ENCODE measurements around the gene PRPF6. TPM values are rescaled to one million over a fixed set of nuclear protein-coding genes. Genes with fewer than 3 reads are reported as not detected.

PRPF6 gene
- total and polyA plus RNA-seq, 2 of the 13 experiments (the other 11 are each of a cell fraction or from before 2014, with no cell fraction given) = 63.7 to 101 TPM

GRCh38 chr20:64042054-64042781 lies 61.3 kb downstream of the PRPF6 start (continued):
- TF ChIP-seq, protein P1, sequence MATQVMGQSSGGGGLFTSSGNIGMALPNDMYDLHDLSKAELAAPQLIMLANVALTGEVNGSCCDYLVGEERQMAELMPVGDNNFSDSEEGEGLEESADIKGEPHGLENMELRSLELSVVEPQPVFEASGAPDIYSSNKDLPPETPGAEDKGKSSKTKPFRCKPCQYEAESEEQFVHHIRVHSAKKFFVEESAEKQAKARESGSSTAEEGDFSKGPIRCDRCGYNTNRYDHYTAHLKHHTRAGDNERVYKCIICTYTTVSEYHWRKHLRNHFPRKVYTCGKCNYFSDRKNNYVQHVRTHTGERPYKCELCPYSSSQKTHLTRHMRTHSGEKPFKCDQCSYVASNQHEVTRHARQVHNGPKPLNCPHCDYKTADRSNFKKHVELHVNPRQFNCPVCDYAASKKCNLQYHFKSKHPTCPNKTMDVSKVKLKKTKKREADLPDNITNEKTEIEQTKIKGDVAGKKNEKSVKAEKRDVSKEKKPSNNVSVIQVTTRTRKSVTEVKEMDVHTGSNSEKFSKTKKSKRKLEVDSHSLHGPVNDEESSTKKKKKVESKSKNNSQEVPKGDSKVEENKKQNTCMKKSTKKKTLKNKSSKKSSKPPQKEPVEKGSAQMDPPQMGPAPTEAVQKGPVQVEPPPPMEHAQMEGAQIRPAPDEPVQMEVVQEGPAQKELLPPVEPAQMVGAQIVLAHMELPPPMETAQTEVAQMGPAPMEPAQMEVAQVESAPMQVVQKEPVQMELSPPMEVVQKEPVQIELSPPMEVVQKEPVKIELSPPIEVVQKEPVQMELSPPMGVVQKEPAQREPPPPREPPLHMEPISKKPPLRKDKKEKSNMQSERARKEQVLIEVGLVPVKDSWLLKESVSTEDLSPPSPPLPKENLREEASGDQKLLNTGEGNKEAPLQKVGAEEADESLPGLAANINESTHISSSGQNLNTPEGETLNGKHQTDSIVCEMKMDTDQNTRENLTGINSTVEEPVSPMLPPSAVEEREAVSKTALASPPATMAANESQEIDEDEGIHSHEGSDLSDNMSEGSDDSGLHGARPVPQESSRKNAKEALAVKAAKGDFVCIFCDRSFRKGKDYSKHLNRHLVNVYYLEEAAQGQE (IDR thresholded peaks at IDR 0.05; ENCODE audit: borderline replicate concordance in 1 of 2, low read depth in 1 of 2, low read length in 2 of 2) = no peak
- TF ChIP-seq, protein P2, sequence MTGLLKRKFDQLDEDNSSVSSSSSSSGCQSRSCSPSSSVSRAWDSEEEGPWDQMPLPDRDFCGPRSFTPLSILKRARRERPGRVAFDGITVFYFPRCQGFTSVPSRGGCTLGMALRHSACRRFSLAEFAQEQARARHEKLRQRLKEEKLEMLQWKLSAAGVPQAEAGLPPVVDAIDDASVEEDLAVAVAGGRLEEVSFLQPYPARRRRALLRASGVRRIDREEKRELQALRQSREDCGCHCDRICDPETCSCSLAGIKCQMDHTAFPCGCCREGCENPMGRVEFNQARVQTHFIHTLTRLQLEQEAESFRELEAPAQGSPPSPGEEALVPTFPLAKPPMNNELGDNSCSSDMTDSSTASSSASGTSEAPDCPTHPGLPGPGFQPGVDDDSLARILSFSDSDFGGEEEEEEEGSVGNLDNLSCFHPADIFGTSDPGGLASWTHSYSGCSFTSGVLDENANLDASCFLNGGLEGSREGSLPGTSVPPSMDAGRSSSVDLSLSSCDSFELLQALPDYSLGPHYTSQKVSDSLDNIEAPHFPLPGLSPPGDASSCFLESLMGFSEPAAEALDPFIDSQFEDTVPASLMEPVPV (CRISPR knock-in tag; IDR thresholded peaks at IDR 0.05) = no peak
- TF ChIP-seq HIVEP1 (CRISPR knock-in tag; IDR thresholded peaks at IDR 0.05) (peak; percentile 53; the same call in 1 of the 2 replicates), CBX2 (IDR thresholded peaks at IDR 0.05; ENCODE audit: low read depth, low read length) (no peak), CBX2 (CRISPR knock-in tag; IDR thresholded peaks at IDR 0.05; ENCODE audit: low read depth) (no peak), ZNF720 (CRISPR knock-in tag; IDR thresholded peaks at IDR 0.05) (peak; percentile 51; the same call in 1 of the 2 replicates), CEBPG (CRISPR knock-in tag; IDR thresholded peaks at IDR 0.05) (no peak), TAF15 (IDR thresholded peaks at IDR 0.05; ENCODE audit: low read depth, low read length, poor library complexity, severe bottlenecking) (peak; percentile 48), HNRNPLL (IDR thresholded peaks at IDR 0.05; ENCODE audit: low read depth, low read length, poor library complexity, severe bottlenecking) (peak; percentile 94), ZMYM3 (CRISPR knock-in tag; IDR thresholded peaks at IDR 0.05) (no peak), KLF16 (CRISPR knock-in tag; IDR thresholded peaks at IDR 0.05) (peak in 1 of 2 experiments; percentile 74; a peak in 1 of 4 replicates), RBM22 (optimal IDR thresholded peaks at IDR 0.05; ENCODE audit: low read length) (peak; percentile 92), ZNF558 (CRISPR knock-in tag; IDR thresholded peaks at IDR 0.05; ENCODE audit: borderline replicate concordance) (peak; percentile 24; the same call in 1 of the 2 replicates), ZNF703 (CRISPR knock-in tag; IDR thresholded peaks at IDR 0.05; ENCODE audit: borderline replicate concordance) (peak; percentile 87), ZFY (CRISPR knock-in tag; IDR thresholded peaks at IDR 0.05) (peak; percentile 71), ZBTB4 (CRISPR knock-in tag; IDR thresholded peaks at IDR 0.05; ENCODE audit: borderline replicate concordance) (0 out of 2 replicates have a peak, but pooled peaks have one; percentile 70)
- TF ChIP-seq, protein P3, sequence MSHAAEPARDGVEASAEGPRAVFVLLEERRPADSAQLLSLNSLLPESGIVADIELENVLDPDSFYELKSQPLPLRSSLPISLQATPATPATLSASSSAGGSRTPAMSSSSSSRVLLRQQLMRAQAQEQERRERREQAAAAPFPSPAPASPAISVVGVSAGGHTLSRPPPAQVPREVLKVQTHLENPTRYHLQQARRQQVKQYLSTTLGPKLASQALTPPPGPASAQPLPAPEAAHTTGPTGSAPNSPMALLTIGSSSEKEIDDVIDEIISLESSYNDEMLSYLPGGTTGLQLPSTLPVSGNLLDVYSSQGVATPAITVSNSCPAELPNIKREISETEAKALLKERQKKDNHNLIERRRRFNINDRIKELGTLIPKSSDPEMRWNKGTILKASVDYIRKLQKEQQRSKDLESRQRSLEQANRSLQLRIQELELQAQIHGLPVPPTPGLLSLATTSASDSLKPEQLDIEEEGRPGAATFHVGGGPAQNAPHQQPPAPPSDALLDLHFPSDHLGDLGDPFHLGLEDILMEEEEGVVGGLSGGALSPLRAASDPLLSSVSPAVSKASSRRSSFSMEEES (CRISPR knock-in tag; IDR thresholded peaks at IDR 0.05) = peak; percentile 32; the same call in 1 of the 2 replicates
- TF ChIP-seq, protein P4, sequence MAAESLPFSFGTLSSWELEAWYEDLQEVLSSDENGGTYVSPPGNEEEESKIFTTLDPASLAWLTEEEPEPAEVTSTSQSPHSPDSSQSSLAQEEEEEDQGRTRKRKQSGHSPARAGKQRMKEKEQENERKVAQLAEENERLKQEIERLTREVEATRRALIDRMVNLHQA (CRISPR knock-in tag; IDR thresholded peaks at IDR 0.05) = no peak

All from HepG2 (cell line).